T-helper 17 cell (primary cell): ENCODE measurements around the gene THOC5. TPM values are rescaled to one million over a fixed set of nuclear protein-coding genes. Genes with fewer than 3 reads are reported as not detected.
A peak's percentile ranks its signal among the peaks of the same experiment; 100 is the strongest.

Source experiments
- ATAC-seq: fragments of 150-1000 bp; cut with Tn5 transposase; 2 replicates; pipeline ENCODE4 v1.10.0; 2021; ENCODE audit warnings: mild to moderate bottlenecking, moderate library complexity
- DNase-seq, 3 donors: peaks; one replicate each; pipeline versions ENCODE4 v3.0.0 to v3.0.0-alpha.2; 2020 to 2021
- H3K9me3 ChIP-seq: one replicate; pipeline ENCODE4 v1.7.0; 2013; ENCODE audit warnings: low read length, mild to moderate bottlenecking; ENCODE audit not compliant: control insufficient read depth, poor library complexity, severe bottlenecking
- H3K27ac Mint-ChIP-seq: one replicate; pipeline ENCODE4 v1.8.0; 2022; ENCODE audit warnings: mild to moderate bottlenecking, moderate library complexity, mixed read lengths
- H3K27me3 Mint-ChIP-seq: one replicate; pipeline ENCODE4 v1.8.0; 2022; ENCODE audit warnings: mixed read lengths
- H3K36me3 Mint-ChIP-seq: one replicate; pipeline ENCODE4 v1.8.0; 2022; ENCODE audit warnings: low read depth, mixed read lengths
- H3K4me1 Mint-ChIP-seq: one replicate; pipeline ENCODE4 v1.8.0; 2022; ENCODE audit warnings: mild to moderate bottlenecking, mixed read lengths
- H3K4me3 Mint-ChIP-seq: one replicate; pipeline ENCODE4 v1.8.0; 2022; ENCODE audit warnings: mild to moderate bottlenecking, moderate library complexity, mixed read lengths
- total RNA-seq, 4 donors: library from RNA in 2 of 4; stranded (reverse) in 2 of 4; gene quantifications; one replicate each; pipeline ENCODE4 v1.2.3 and lab custom pipeline; 2022 to 2026

The THOC5 gene
- total RNA-seq, 2 donors from 2014 or later = 34.2 to 46.2 TPM

- peak; percentile 58 to 84 (median 62) for DNase-seq
- peak; percentile 97 for ATAC-seq
- H3K9me3 ChIP-seq = no peaks in the 10 kb centered on the region
- H3K4me1 Mint-ChIP-seq = peaks cover 2% of the 10 kb centered on the region
- peak overlapping the region; percentile 68 for H3K27ac Mint-ChIP-seq
- H3K36me3 Mint-ChIP-seq = no peaks in the 10 kb centered on the region
- peak overlapping the region; percentile 85 for H3K4me3 Mint-ChIP-seq
- peaks cover 16% of the 10 kb centered on the region for H3K27me3 Mint-ChIP-seq
Observed at GRCh38 chr22:29470159-29470855, 83.2 kb downstream of the THOC5 start.

GRCh38 chr22:29469755-29470154, 83.8 kb downstream of the THOC5 start:
- Mint-ChIP-seq H3K27ac (peak overlapping the region; percentile 68), H3K4me3 (peak overlapping the region; percentile 85), H3K36me3 (no peaks in the 10 kb centered on the region), H3K4me1 (peaks cover 2% of the 10 kb centered on the region), H3K27me3 (peaks cover 14% of the 10 kb centered on the region)
- no peak for ATAC-seq
- no peaks in the 10 kb centered on the region for H3K9me3 ChIP-seq
- no peak for DNase-seq

GRCh38 chr22:29464581-29464980, 89.0 kb downstream of the THOC5 start:
- H3K4me3 Mint-ChIP-seq = no peak overlapping the region
- ATAC-seq = no peak

GRCh38 chr22:29463629-29464028, 89.9 kb downstream of the THOC5 start:
- no peaks in the 10 kb centered on the region for H3K9me3 ChIP-seq
- DNase-seq = no peak
- H3K4me3 Mint-ChIP-seq = no peak overlapping the region
- H3K4me1 Mint-ChIP-seq = no peaks in the 10 kb centered on the region
- H3K27ac Mint-ChIP-seq = no peak overlapping the region
- H3K36me3 Mint-ChIP-seq = no peaks in the 10 kb centered on the region
- ATAC-seq = no peak
- no peaks in the 10 kb centered on the region for H3K27me3 Mint-ChIP-seq

More at GRCh38 chr22:29464581-29464980, 89.0 kb downstream of the THOC5 start:
- no peak for DNase-seq
- no peaks in the 10 kb centered on the region for H3K27me3 Mint-ChIP-seq
- no peaks in the 10 kb centered on the region for H3K36me3 Mint-ChIP-seq
- H3K27ac Mint-ChIP-seq = no peak overlapping the region
- no peaks in the 10 kb centered on the region for H3K4me1 Mint-ChIP-seq
- no peaks in the 10 kb centered on the region for H3K9me3 ChIP-seq

- Mint-ChIP-seq H3K27ac (no peak overlapping the region), H3K27me3 (no peaks in the 10 kb centered on the region)
- no peak for ATAC-seq
Observed at GRCh38 chr22:29461263-29461662, 92.3 kb downstream of the THOC5 start.

GRCh38 chr22:29459773-29460172, 93.8 kb downstream of the THOC5 start:
- DNase-seq = no peak
- no peaks in the 10 kb centered on the region for H3K9me3 ChIP-seq
- Mint-ChIP-seq H3K27ac (no peak overlapping the region), H3K4me1 (no peaks in the 10 kb centered on the region), H3K4me3 (no peak overlapping the region), H3K36me3 (no peaks in the 10 kb centered on the region), H3K27me3 (no peaks in the 10 kb centered on the region)
- ATAC-seq = no peak

More at GRCh38 chr22:29461263-29461662, 92.3 kb downstream of the THOC5 start:
- Mint-ChIP-seq H3K4me3 (no peak overlapping the region), H3K4me1 (no peaks in the 10 kb centered on the region), H3K36me3 (no peaks in the 10 kb centered on the region)
- DNase-seq = no peak
- H3K9me3 ChIP-seq = no peaks in the 10 kb centered on the region

- Mint-ChIP-seq H3K27ac (no peak overlapping the region), H3K4me3 (no peak overlapping the region)
- no peak for ATAC-seq
Observed at GRCh38 chr22:29458551-29458950, 95.0 kb downstream of the THOC5 start.

GRCh38 chr22:29457730-29458129, 95.8 kb downstream of the THOC5 start:
- no peak overlapping the region for H3K4me3 Mint-ChIP-seq
- DNase-seq (no peak), ATAC-seq (peak; percentile 61)
- no peaks in the 10 kb centered on the region for H3K9me3 ChIP-seq
- H3K27ac Mint-ChIP-seq = no peak overlapping the region
- no peaks in the 10 kb centered on the region for H3K27me3 Mint-ChIP-seq
- H3K4me1 Mint-ChIP-seq = no peaks in the 10 kb centered on the region
- no peaks in the 10 kb centered on the region for H3K36me3 Mint-ChIP-seq

More at GRCh38 chr22:29458551-29458950, 95.0 kb downstream of the THOC5 start:
- Mint-ChIP-seq H3K4me1 (no peaks in the 10 kb centered on the region), H3K27me3 (no peaks in the 10 kb centered on the region), H3K36me3 (no peaks in the 10 kb centered on the region)
- no peak for DNase-seq
- H3K9me3 ChIP-seq = no peaks in the 10 kb centered on the region

- Mint-ChIP-seq H3K4me3 (no peak overlapping the region), H3K27me3 (no peaks in the 10 kb centered on the region), H3K27ac (no peak overlapping the region), H3K4me1 (no peaks in the 10 kb centered on the region), H3K36me3 (no peaks in the 10 kb centered on the region)
- ATAC-seq = no peak
- no peaks in the 10 kb centered on the region for H3K9me3 ChIP-seq
- DNase-seq = no peak
Observed at GRCh38 chr22:29456211-29456671, 97.3 kb downstream of the THOC5 start.

Other genes with a start within 250 kb of the THOC5 start
- gene GAS2L1, start 247.1 kb downstream of the THOC5 start, total RNA-seq = 10 to 100 TPM in 1 of 2 donors, 1 to 10 TPM in 1; 2.5 to 32.6 TPM
- under 1 TPM in 1 of 2 donors, not detected in 1; 0.92 TPM for gene RASL10A, start 238.1 kb downstream of the THOC5 start, total RNA-seq
- gene AP1B1, start 165.2 kb downstream of the THOC5 start, total RNA-seq = 10 to 100 TPM; 41.2 to 42.8 TPM
- not detected for gene RFPL1, start 115.2 kb downstream of the THOC5 start, total RNA-seq
- under 1 TPM; 0.15 to 0.21 TPM for gene NEFH, start 73.5 kb downstream of the THOC5 start, total RNA-seq
- gene NIPSNAP1, start 27.4 kb upstream of the THOC5 start, total RNA-seq = 10 to 100 TPM; 27.6 to 28.7 TPM
- gene NF2, start 49.9 kb upstream of the THOC5 start, total RNA-seq = 10 to 100 TPM; 23.8 to 29.3 TPM
- gene CABP7, start 166.2 kb upstream of the THOC5 start, total RNA-seq = under 1 TPM; 0.32 to 0.39 TPM
- 10 to 100 TPM; 11.8 to 14.2 TPM for gene ZMAT5, start 213.2 kb upstream of the THOC5 start, total RNA-seq
- gene UQCR10, start 213.6 kb upstream of the THOC5 start, total RNA-seq = 10 to 100 TPM; 31.9 to 36.8 TPM